Skin epidermis (tissue), 12 donors: ENCODE data around the gene RBM15.
A peak's percentile ranks its signal among the peaks of the same experiment; 100 is the strongest.

Source experiments
- H3K27ac ChIP-seq, 21 experiments: fragments of 200-600 bp; sonication (generic) in 11 of 21; one replicate each; pipeline ENCODE4 v1.5.0; 2020; ENCODE audit warnings: mild to moderate bottlenecking in 3 of 21, inconsistent platforms in 2 of 21, moderate library complexity in 2 of 21
- H3K4me3 ChIP-seq, 7 experiments: fragments of 200-600 bp; sonication (generic) in 2 of 7; one replicate each; pipeline ENCODE4 v1.5.0; 2020; ENCODE audit warnings: inconsistent platforms in 2 of 7, mild to moderate bottlenecking in 2 of 7, moderate library complexity in 1 of 7

The RBM15 gene

GRCh38 chr1:110346690-110347089 lies 7.5 kb downstream of the RBM15 start:
- no peak overlapping the region for H3K27ac ChIP-seq

DNA sequence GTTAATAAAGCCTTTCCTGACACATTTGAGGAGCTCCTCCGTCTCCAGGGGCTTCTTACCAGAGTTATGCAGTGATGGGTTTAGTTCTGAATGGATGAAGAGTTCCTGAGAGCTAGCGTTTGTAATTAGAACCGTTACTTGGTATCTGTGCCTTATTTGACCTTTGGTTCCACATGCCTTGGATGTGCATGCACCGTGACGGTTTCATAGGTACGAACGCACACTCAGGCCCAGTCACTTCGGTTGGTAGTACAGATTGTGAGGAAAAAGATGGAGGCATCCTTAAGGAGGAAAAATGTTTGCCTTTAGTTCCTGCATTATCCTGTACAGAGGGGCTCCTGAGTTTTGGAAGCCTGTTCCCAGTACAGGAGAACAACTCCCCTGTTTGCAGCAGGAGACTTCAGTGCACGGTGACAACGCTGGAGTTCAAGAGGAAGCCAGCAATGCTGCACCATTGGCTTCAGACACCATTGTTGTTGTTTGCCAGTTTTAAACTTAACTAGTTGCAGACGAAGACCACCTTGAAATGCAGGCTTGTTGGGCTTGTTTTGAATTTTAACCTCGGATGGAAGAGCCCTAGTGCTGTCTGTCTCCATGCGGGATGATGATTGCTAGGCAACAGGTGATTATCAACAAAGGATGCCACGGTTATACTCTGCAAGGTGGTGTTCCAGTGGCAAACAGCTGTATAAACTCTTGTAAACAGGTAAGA lies 8.2 kb downstream of the RBM15 start:
- H3K4me3 ChIP-seq, result no peak overlapping the region
- no peak overlapping the region for H3K27ac ChIP-seq

More at GRCh38 chr1:110346690-110347089, 7.5 kb downstream of the RBM15 start:
- H3K4me3 ChIP-seq, result no peak overlapping the region

DNA sequence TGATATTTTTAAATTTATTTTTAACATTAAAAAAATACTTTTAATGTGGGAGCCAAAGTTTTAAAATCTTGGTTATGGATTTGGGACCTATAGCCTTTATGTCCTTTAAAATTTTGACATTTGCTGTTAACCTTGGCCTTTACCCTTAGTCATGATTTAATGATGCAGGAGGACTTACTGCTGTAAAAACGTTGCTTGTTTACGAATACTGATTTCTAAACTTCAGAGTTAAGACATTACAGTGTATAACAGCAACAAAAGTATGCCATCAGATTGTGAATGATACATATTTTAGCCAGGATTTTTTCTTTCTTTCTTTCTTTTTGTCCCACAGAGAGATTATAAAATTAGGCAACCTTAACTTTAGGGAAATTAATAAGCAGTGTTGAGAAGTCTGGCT lies 8.9 kb downstream of the RBM15 start:
- Histone ChIP-seq H3K27ac (peak overlapping the region in 1 of 21 experiments; percentile 8), H3K4me3 (no peak overlapping the region)

DNA sequence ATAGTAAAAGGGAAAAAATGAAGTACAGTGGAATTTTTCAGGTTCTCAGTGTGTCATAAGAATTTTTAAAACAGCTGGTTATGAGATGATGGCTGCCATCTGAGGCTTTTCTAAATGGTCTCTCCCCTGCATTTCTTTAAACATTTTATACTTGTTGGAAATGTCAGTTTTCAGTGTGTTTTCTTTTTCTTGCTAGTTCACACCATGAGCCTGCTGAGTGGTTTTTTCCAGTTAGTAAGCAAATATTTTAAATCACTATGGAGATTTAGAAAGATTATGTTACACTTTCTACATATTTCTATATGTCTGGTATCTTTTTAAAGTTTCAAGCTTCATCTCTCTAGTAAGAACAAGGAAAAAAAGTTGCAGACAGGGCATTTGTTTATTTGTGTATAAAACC lies 9.6 kb downstream of the RBM15 start:
- peak overlapping the region in 1 of 21 experiments; percentile 8 for H3K27ac ChIP-seq

DNA sequence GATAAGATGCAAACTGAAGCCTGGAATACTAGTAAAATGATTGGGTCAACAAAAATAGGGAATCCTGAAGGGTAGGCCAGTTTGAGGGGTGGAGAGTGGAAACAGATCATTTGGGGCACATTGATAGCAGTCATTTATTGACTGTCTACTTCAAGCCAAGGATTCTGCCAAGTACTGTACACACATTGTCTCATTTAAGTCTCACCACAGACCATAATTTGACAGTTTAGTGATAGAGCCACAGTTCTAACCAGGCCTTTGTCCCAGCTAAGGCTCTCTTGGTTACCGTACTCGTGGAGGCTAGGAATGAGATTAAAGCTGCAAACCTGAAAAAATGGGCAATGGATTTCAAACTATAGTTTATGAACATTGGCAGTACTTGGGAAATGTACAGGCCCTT lies 11.2 kb downstream of the RBM15 start:
- Histone ChIP-seq H3K4me3 (no peak overlapping the region), H3K27ac (no peak overlapping the region)

More for the DNA sequence above, 9.6 kb downstream of the RBM15 start:
- H3K4me3 ChIP-seq, result no peak overlapping the region

DNA sequence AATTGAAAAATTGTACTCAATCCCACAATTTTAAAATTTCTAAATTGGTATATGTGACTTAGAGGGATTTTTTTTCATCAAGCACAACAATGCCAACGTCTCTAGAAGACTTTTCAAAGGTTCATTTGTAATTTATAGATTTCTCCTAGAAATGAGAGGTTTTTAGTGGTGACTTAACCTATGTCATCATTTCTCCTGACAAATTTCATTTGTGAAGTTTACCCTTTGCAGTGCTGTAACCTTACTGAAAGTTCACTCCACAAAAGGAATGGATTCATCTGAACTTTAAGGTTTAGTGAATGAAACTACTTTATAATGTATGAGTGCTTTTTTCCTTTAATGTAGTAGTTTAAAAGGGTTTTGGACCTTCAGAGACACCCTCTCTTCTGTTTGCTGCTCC lies 16.1 kb downstream of the RBM15 start:
- no peak overlapping the region for H3K27ac ChIP-seq
- no peak overlapping the region for H3K4me3 ChIP-seq

GRCh38 chr1:110356379-110356778 lies 17.2 kb downstream of the RBM15 start:
- no peak overlapping the region for H3K27ac ChIP-seq
- no peak overlapping the region for H3K4me3 ChIP-seq

- Histone ChIP-seq H3K27ac (no peak overlapping the region), H3K4me3 (no peak overlapping the region)
Measured at GRCh38 chr1:110360431-110360830, 21.3 kb downstream of the RBM15 start.

DNA sequence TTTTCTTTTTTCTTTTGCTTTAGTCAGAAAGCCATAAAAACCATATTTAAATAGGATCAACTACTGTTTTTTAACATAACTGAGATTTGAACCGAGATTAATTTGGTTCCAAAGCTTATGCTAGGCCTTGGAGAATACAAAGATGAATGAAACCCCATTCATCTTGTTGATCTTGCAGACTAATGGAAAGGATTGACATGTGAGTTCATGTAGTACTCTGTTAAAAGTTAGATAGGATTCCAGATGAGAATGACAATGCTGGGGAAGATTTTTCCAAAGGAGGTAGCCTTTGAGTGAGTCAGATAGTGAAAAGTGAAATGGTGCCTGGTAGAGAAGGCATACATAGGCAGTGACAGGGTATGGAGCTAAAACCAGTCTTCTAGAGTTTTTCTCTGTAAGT lies 22.7 kb downstream of the RBM15 start:
- no peak overlapping the region for H3K27ac ChIP-seq

GRCh38 chr1:110364221-110364620 lies 25.0 kb downstream of the RBM15 start:
- Histone ChIP-seq H3K27ac (no peak overlapping the region), H3K4me3 (no peak overlapping the region)

More for the DNA sequence above, 22.7 kb downstream of the RBM15 start:
- no peak overlapping the region for H3K4me3 ChIP-seq

- no peak overlapping the region for H3K27ac ChIP-seq
- H3K4me3 ChIP-seq, result no peak overlapping the region
Measured at GRCh38 chr1:110370827-110371226, 31.6 kb downstream of the RBM15 start.

DNA sequence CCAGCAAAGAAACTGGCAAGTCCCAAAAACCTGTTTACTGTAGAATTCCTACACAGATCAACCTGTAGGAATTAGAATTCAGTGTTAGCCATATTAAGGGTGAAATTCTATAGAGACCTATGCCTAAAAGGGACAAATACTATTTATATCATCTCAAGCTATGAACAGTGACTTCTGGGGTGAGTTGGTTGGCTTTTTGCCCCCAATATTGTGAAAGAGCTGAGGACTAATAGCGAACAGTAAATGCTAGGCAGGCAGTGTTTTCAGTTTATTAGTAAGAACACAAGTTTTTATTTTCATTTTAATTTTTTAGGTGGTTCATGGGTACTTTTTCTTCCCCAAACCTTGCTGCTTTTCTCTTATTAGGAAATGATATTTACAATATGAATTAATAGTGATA lies 36.3 kb downstream of the RBM15 start:
- Histone ChIP-seq H3K4me3 (no peak overlapping the region), H3K27ac (no peak overlapping the region)

DNA sequence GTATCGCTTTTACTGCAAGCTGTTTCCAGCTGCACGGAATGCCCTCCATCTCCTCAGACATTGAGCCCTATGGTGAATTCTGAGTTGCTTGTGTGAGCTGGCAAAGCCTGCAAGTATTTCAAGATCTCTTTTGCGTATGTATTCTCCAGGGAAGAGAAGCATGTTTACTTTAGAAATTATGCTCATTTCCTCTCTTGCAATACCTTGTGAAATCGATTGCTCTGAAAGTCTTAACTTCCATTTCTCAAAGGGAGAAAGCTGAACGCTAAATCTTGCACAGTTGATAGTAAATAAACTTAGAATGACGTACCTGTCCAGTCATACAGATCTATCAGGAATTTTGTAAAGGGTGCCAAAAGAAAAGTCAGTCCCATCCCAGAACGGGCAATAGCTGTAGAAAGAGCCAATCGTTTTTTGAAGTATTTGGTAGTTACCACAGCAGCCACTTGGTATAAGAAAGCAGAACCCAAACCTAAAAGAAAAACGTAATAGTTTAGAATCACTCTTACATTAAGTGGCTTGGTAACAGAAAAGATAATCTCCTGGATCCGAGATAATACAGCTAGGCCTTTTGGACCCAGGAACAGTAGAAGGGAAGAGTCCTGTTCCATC lies 41.6 kb downstream of the RBM15 start:
- H3K4me3 ChIP-seq, result no peak overlapping the region
- H3K27ac ChIP-seq, result peak overlapping the region in 1 of 21 experiments; percentile 35

GRCh38 chr1:110383251-110383990 lies 44.2 kb downstream of the RBM15 start:
- Histone ChIP-seq H3K27ac (peak overlapping the region in 6 of 21 experiments; percentile 8 to 49 (median 30)), H3K4me3 (no peak overlapping the region)

- no peak overlapping the region for H3K4me3 ChIP-seq
- H3K27ac ChIP-seq, result peak overlapping the region in 2 of 21 experiments; percentile 21 to 43
Measured at GRCh38 chr1:110384581-110385321, 45.6 kb downstream of the RBM15 start.

DNA sequence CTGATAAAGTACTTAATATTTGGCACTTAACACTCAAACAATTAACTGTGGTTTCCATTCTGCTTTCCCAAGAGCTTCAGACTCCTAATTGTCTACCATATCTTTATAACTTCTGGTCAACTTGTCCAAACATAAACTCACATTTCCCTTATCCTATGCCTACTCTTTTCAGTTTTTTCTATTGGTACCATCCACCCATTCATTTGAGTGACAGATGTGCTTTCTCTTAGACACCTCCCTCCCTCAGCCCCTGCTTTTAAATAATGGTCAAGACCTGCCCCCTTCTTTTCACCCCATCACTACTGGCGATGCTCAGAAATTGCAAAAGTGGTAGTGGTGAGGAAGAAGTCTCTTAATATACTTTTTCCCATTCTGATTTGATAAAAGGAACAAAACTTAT lies 46.2 kb downstream of the RBM15 start:
- Histone ChIP-seq H3K4me3 (no peak overlapping the region), H3K27ac (peak overlapping the region in 1 of 21 experiments; percentile 30)

DNA sequence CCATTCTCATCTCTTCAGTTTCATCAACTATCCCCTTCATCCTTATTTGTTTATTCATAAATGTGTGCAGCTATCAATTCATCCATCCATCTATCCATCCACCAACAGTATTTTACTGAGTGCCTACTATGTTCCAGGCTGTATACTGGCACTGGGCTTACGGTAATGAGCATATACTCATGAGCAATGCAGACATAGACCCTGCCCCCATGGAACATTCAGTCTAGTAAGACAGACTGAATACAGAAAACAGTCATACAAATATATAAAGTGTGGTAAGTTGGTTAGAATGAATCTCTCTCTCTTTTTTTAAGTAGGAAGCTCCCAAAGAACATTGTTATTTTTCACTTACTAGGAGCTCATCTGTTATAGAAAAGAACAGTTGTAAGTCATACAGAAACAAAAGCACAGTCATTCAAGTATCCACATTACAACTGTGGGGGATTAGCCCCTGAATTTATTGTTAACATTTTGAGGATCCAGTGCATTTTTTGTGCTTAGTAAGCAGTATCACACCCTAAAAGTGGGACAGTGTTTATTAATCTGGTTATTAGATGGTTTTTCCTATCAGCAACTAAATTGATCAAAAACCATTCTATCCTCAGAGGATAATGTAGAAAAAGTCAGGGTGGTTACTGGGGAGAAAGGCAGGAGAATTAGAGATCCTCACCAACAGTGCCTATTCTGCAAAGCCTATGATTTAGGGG lies 48.0 kb downstream of the RBM15 start:
- H3K27ac ChIP-seq, result peak overlapping the region in 1 of 21 experiments; percentile 10

GRCh38 chr1:110390096-110390495 lies 50.9 kb downstream of the RBM15 start:
- Histone ChIP-seq H3K27ac (peak overlapping the region in 2 of 21 experiments; percentile 23 to 30), H3K4me3 (no peak overlapping the region)

More for the DNA sequence above, 48.0 kb downstream of the RBM15 start:
- H3K4me3 ChIP-seq, result no peak overlapping the region

DNA sequence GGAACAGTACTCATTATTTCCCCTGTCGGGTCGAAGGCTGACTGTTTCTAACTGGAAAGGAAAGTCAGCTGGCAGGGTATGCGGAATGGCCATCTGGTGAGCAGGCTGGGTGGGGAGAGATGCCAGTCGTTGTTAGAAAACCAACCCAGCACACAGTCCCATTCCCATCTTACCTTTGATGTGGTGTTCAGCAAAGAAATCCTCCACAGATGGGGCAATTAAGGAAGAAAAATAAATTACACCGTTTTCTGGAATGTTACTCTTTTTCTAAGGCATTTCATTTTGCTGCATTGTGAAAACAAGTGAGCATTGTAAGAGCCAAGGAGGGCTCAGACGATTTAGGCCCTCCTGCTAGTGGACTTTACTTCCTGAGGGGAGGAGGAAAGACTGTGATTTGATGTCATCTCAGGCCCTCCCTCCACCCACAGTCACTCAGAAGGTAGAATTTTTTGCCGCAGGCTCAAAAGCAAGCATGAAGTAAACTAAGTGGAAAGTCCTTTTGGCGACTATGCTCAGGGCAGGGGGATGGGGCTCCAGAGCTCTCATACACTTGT lies 51.6 kb downstream of the RBM15 start, which contains the start of gene SLC16A4:
Gene SLC16A4, minus strand, starts transcription at position 335 of the 554 bp plus-strand sequence. CDS start 1,703 bp downstream, outside the sequence.
- no peak within 1 kb of the TSS for H3K4me3 ChIP-seq
- H3K27ac ChIP-seq, result peak within 1 kb of the TSS in 2 of 21 experiments; percentile 23 to 30
